ENCODE measurements around the gene WHRN.

Gene WHRN

GRCh38 chr9:114357911-114358328, 147.4 kb downstream of the WHRN start:
- DNase-seq = no peak

- DNase-seq = no peak
These were observed 147.9 kb downstream of the WHRN start for GRCh38 chr9:114357360-114357759.

- no peak for DNase-seq
These were observed 148.5 kb downstream of the WHRN start for GRCh38 chr9:114356792-114357191.

GRCh38 chr9:114355821-114356220, 149.5 kb downstream of the WHRN start:
- no peak for DNase-seq

Measured in inflammatory macrophage treated with lipopolysaccharide for 1 hour (primary cell).